K562 (cell line): ENCODE data around the gene RSBN1L. TPM values are rescaled to one million over a fixed set of nuclear protein-coding genes. Genes with fewer than 3 reads are reported as not detected.

Source experiments
- ARNT ChIP-seq, 2 experiments: fragments of 450-650 bp; IDR thresholded peaks; 2 replicates each; pipeline ENCODE4 v1.6.1; 2016; ENCODE audit warnings: mild to moderate bottlenecking in 1 of 2
- ATF2 ChIP-seq: sonication (generic); formaldehyde crosslinking; IDR thresholded peaks from 2 replicates; pipeline ENCODE4 v1.8.1; 2022; ENCODE audit warnings: missing genetic modification reagents
- ATF7 ChIP-seq: fragments of 450-650 bp; IDR thresholded peaks from 2 replicates; pipeline ENCODE4 v1.7.1; 2014; ENCODE audit warnings: mild to moderate bottlenecking, moderate library complexity
- BRF2 ChIP-seq: IDR thresholded peaks from 3 replicates; pipeline ENCODE4 v1.6.1; 2011; ENCODE audit warnings: borderline replicate concordance, mild to moderate bottlenecking; ENCODE audit not compliant: insufficient read length, insufficient read depth
- DIDO1 ChIP-seq: fragments of 450-650 bp; IDR thresholded peaks from 2 replicates; pipeline ENCODE4 v1.6.1; 2016; ENCODE audit warnings: low read depth, missing biosample characterization, missing genetic modification characterization
- DLX4 ChIP-seq: fragments of 250-450 bp; sonication (Bioruptor Pico); IDR thresholded peaks from 2 replicates; pipeline ENCODE4 v1.6.1; 2021; ENCODE audit warnings: mild to moderate bottlenecking
- FOXA1 ChIP-seq: fragments of 450-650 bp; IDR thresholded peaks from 2 replicates; pipeline ENCODE4 v1.6.1; 2016; ENCODE audit warnings: mild to moderate bottlenecking, borderline replicate concordance
- FUS ChIP-seq: fragments of 200-400 bp; formaldehyde crosslinking; optimal IDR thresholded peaks from 2 replicates; pipeline ENCODE3; 2017; ENCODE audit warnings: low read depth, low read length
- GATA2 ChIP-seq: sonication (generic); formaldehyde crosslinking; IDR thresholded peaks from 2 replicates; pipeline ENCODE4 v1.4.0; 2020; ENCODE audit warnings: mild to moderate bottlenecking, missing genetic modification reagents
- GTF2F1 ChIP-seq: IDR thresholded peaks from 2 replicates; pipeline ENCODE4 v1.6.1; 2011; ENCODE audit warnings: low read depth, low read length, improper control_type of control experiment
- HLTF ChIP-seq: fragments of 450-650 bp; IDR thresholded peaks from 2 replicates; pipeline ENCODE4 v1.6.1; 2016
- KLF1 ChIP-seq: fragments of 450-650 bp; IDR thresholded peaks from 2 replicates; pipeline ENCODE4 v1.6.1; 2016; ENCODE audit warnings: missing genetic modification characterization, missing compliant biosample characterization
- MNT ChIP-seq, 2 experiments: fragments of 450-650 bp; conservative IDR thresholded peaks; 2 replicates each; pipeline ENCODE4 v1.6.1; 2017; ENCODE audit warnings: mild to moderate bottlenecking in 2 of 2, moderate library complexity in 2 of 2
- NCOA2 ChIP-seq, 2 experiments: fragments of 450-650 bp; IDR thresholded peaks; 2 replicates each; pipeline ENCODE4 v1.6.1; 2018; ENCODE audit warnings: mild to moderate bottlenecking in 2 of 2, moderate library complexity in 1 of 2; ENCODE audit not compliant: partially characterized antibody in 2 of 2
- PML ChIP-seq: IDR thresholded peaks from 2 replicates; pipeline ENCODE4 v1.6.1; 2012; ENCODE audit warnings: low read length, inconsistent platforms
- POLR2AphosphoS2 ChIP-seq: IDR thresholded peaks from 2 replicates; pipeline ENCODE4 v1.6.1; 2012; ENCODE audit warnings: low read length, improper control_type of control experiment
- PPARD ChIP-seq: fragments of 250-450 bp; sonication (Bioruptor Pico); IDR thresholded peaks from 2 replicates; pipeline ENCODE4 v1.8.0; 2022; ENCODE audit warnings: inconsistent platforms, mild to moderate bottlenecking, moderate library complexity
- PTRF ChIP-seq: fragments of 450-650 bp; IDR thresholded peaks from 2 replicates; pipeline ENCODE4 v1.6.1; 2016; ENCODE audit warnings: mild to moderate bottlenecking, missing genetic modification characterization, missing compliant biosample characterization
- SMAD2 ChIP-seq: fragments of 150-350 bp; IDR thresholded peaks from 2 replicates; pipeline ENCODE4 v1.6.1; 2014; ENCODE audit warnings: low read depth, mild to moderate bottlenecking, low read length
- SNAPC5 ChIP-seq: fragments of 250-450 bp; sonication (Bioruptor Pico); IDR thresholded peaks from 2 replicates; pipeline ENCODE4 v1.8.0; 2021; ENCODE audit warnings: moderate library complexity, mild to moderate bottlenecking, inconsistent platforms
- SNRNP70 ChIP-seq: fragments of 200-400 bp; formaldehyde crosslinking; optimal IDR thresholded peaks from 2 replicates; pipeline ENCODE3; 2017; ENCODE audit warnings: low read depth, low read length
- TAF7 ChIP-seq: fragments of 450-650 bp; IDR thresholded peaks from 2 replicates; pipeline ENCODE4 v1.6.1; 2016; ENCODE audit warnings: missing genetic modification characterization, missing compliant biosample characterization
- ZBTB49 ChIP-seq: sonication (generic); formaldehyde crosslinking; IDR thresholded peaks from 2 replicates; pipeline ENCODE4 v1.8.0; 2022; ENCODE audit warnings: missing genetic modification reagents, mild to moderate bottlenecking, borderline replicate concordance
- ZSCAN29 ChIP-seq: fragments of 450-650 bp; IDR thresholded peaks from 2 replicates; pipeline ENCODE4 v1.6.1; 2017
- polyA plus RNA-seq, 8 experiments: library from polyadenylated mRNA; depleted of rRNA in 4 of 8; stranded (reverse) in 5 of 8; unstranded in 3 of 8; fragments of >200 nt; fragmentation: Nextera tagmentation in 2 of 8; fragmentation: Illumina TruSeq in 1 of 8; extraction: Ambion mirVana in 2 of 8; extraction: Trizol in 1 of 8; gene quantifications; 2 replicates each; pipeline versions ENCODE4 v1.2.1 to v1.2.3, GENCODE V29; 2011 to 2014; ENCODE audit warnings: inconsistent platforms in 1 of 8, missing spikeins in 1 of 8
- total RNA-seq, 7 experiments: library from RNA; depleted of rRNA in 6 of 7; stranded (reverse); fragments of >200 nt in 6 of 7; fragmentation: Illumina TruSeq in 2 of 7; extraction: Trizol in 2 of 7; gene quantifications; 2 replicates each; pipeline versions ENCODE4 v1.2.1 to v1.2.3, GENCODE V29; 2011 to 2021; ENCODE audit warnings: low replicate concordance in 1 of 7

The RSBN1L gene
- total and polyA plus RNA-seq, 9 of the 15 experiments (the other 6 are each of a cell fraction or from before 2014, with no cell fraction given), result 6.2 to 35.2 (median 20.1) TPM

GRCh38 chr7:77696057-77696642 is at the start of gene RSBN1L (continued):
- no peak for TF ChIP-seq BRF2
- TF ChIP-seq ATF7, result peak; percentile 61; the same call in 1 of the 2 replicates
- TF ChIP-seq NCOA2 (IDR thresholded peaks at IDR 0.05; ENCODE audit: partially characterized antibody in 2 of 2), result no peak
- no peak for TF ChIP-seq FOXA1
- TF ChIP-seq PML, result peak; percentile 88
- TF ChIP-seq ATF2 (CRISPR knock-in tag), result no peak
- peak; percentile 97 for TF ChIP-seq TAF7 (tag)
- TF ChIP-seq DIDO1 (tag), result no peak
- TF ChIP-seq SNRNP70, result no peak
- TF ChIP-seq HLTF, result no peak
- no peak for TF ChIP-seq ZBTB49 (CRISPR knock-in tag)
- TF ChIP-seq ARNT (IDR thresholded peaks at IDR 0.05), result no peak
- no peak for TF ChIP-seq SNAPC5 (CRISPR knock-in tag)
- TF ChIP-seq GATA2 (CRISPR knock-in tag), result no peak
- TF ChIP-seq GTF2F1, result no peak; the same call in 1 of the 2 replicates
- TF ChIP-seq SMAD2, result no peak
- TF ChIP-seq DLX4 (CRISPR knock-in tag), result no peak
- TF ChIP-seq PPARD (CRISPR knock-in tag), result no peak
- TF ChIP-seq FUS, result no peak
- TF ChIP-seq POLR2AphosphoS2, result no peak; the same call in 1 of the 2 replicates
- TF ChIP-seq PTRF (tag), result no peak
- peak; percentile 75 to 82 for TF ChIP-seq MNT (conservative IDR thresholded peaks at IDR 0.05)
- TF ChIP-seq ZSCAN29, result no peak
- TF ChIP-seq KLF1 (tag), result no peak
